ENCODE results near the gene MRPL48. TPM values are rescaled to one million over a fixed set of nuclear protein-coding genes. Genes with fewer than 3 reads are reported as not detected.

The MRPL48 gene
- total and polyA plus RNA-seq, 2 of the 8 experiments (the other 6 are each of a cell fraction or from before 2014, with no cell fraction given): 34.9 to 59.9 TPM

DNA sequence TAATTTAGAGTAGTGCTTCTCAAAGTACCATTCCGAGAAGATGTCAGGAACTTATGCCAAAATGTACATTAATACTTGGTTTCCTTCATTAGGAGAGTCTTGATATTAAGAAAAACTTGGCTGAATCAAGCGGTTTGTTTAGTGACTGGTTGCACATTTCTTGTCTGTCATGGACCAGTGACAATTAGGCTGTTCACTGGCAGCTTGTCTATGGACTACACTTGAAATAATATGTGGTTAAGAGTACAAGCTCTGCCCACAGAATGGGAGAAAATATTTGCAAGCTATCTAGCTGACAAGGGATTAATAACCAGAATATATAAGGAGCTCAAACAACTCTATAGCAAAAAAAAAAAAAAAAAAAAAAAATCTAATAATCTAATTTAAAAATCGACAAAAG, 64.4 kb downstream of the MRPL48 start (continued):
- no peak for TF ChIP-seq JUN (IDR thresholded peaks at IDR 0.05; ENCODE audit: low read depth, low read length)
- TF ChIP-seq YY1 (IDR thresholded peaks at IDR 0.05; ENCODE audit: low read depth, low read length): no peak
- TF ChIP-seq, protein P1, sequence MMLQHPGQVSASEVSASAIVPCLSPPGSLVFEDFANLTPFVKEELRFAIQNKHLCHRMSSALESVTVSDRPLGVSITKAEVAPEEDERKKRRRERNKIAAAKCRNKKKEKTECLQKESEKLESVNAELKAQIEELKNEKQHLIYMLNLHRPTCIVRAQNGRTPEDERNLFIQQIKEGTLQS (IDR thresholded peaks at IDR 0.05; ENCODE audit: insufficient read depth, low read depth, low read length): no peak
